Body of pancreas (tissue), 4 donors: Measurements from ENCODE around the gene ACAP2. TPM values are rescaled to one million over a fixed set of nuclear protein-coding genes. Genes with fewer than 3 reads are reported as not detected.

Source experiments
- ATAC-seq: fragments of 150-250 bp; one replicate; pipeline ENCODE4 v1.9.1; 2016
- DNase-seq, 4 donors: peaks; one replicate each; pipeline ENCODE4 v3.0.0-alpha.2; 2019
- H3K27ac ChIP-seq, 4 donors: fragments of 200-600 bp; sonication (generic); 1 replicate in 3 of 4; 2 replicates in 1 of 4; pipeline versions ENCODE4 v1.5.1 to v1.6.1; 2016 to 2019; ENCODE audit warnings: mild to moderate bottlenecking in 1 of 4, mixed read lengths in 1 of 4, moderate library complexity in 1 of 4
- H3K27me3 ChIP-seq, 2 donors: fragments of 200-600 bp; sonication (generic); one replicate each; pipeline ENCODE4 v1.6.0; 2016; ENCODE audit warnings: mild to moderate bottlenecking in 1 of 2
- H3K36me3 ChIP-seq, 2 donors: fragments of 200-600 bp; sonication (generic); replicated peaks in 1 of 2; 2 replicates each; pipeline ENCODE4 v1.5.1; 2016; ENCODE audit warnings: low read depth in 2 of 2; ENCODE audit not compliant: insufficient read depth in 1 of 2
- H3K4me1 ChIP-seq: fragments of 200-600 bp; sonication (generic); one replicate; pipeline ENCODE4 v1.6.0; 2016
- H3K4me3 ChIP-seq, 2 donors: fragments of 200-600 bp; sonication (generic); 1 replicate in 1 of 2; 2 replicates in 1 of 2; pipeline ENCODE4 v1.5.1; 2016 to 2019
- H3K9me3 ChIP-seq, 3 donors: fragments of 200-600 bp; sonication (generic); 1 replicate in 2 of 3; 2 replicates in 1 of 3; pipeline ENCODE4 v1.5.1; 2016
- CTCF ChIP-seq, 7 experiments: fragments of 450-650 bp in 4 of 7; fragments of 200-600 bp in 3 of 7; sonication (generic) in 3 of 7; IDR thresholded peaks; one replicate each; pipeline ENCODE4 v1.5.1; 2016 to 2019; ENCODE audit warnings: antibody characterized with exemption in 7 of 7
- POLR2A ChIP-seq, 3 donors: fragments of 450-650 bp; IDR thresholded peaks; one replicate each; pipeline ENCODE4 v1.6.1; 2016; ENCODE audit warnings: antibody characterized with exemption in 3 of 3, mild to moderate bottlenecking in 2 of 3
- WGBS, 2 donors: methylation state at CpG; one replicate each; pipeline ENCODE4 v1.1.5; 2017; 5-methylcytosine and 5-hydroxymethylcytosine counted together
- intact Hi-C: fragments of 100-400 bp; cut with DNase I; formaldehyde crosslinking; loops from one replicate; pipeline ENCODE4 v1.15.1; 2023
- total RNA-seq, 2 donors: library from RNA; depleted of rRNA; stranded (reverse); fragments of >200 nt; gene quantifications; one replicate each; pipeline ENCODE4 v1.1.0, GENCODE V29; 2016

Gene ACAP2
- total RNA-seq, 2 donors from 2014 or later, result 25.1 to 25.9 TPM

DNA sequence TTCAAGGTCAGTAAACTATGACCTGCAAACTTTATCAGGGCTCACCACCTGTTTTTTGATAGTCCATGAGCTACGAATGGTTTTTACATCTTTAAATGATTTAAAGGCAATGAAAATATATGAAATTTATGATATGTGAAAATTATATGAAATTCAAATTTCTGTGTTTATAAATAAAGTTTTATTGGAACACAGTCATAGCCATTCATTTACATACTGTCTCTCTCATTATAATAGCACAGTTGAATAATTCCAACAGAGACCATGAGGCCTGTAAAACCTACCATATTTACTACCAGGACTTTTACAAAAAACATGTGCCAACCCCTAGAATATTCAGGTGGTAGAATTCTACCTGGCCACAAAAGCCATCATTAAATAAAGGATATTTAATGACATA, 107.9 kb downstream of the ACAP2 start:
- 82 to 87% methylated on average over 1 of the region's 1 CpG for WGBS, 2 donors
- no peaks in the 10 kb centered on the region for H3K4me1 ChIP-seq
- H3K27me3 ChIP-seq, result no peaks in the 10 kb centered on the region
- no peak overlapping the region for H3K27ac ChIP-seq
- H3K9me3 ChIP-seq, result no peaks in the 10 kb centered on the region
- H3K4me3 ChIP-seq, result no peak overlapping the region
- H3K36me3 ChIP-seq, result no peaks in the 10 kb centered on the region
- intact Hi-C loops, result no loop called here
- no peak for ATAC-seq
- no peak for TF ChIP-seq POLR2A (IDR thresholded peaks at IDR 0.05)
- no peak for TF ChIP-seq CTCF (IDR thresholded peaks at IDR 0.05)
- no peak for DNase-seq

DNA sequence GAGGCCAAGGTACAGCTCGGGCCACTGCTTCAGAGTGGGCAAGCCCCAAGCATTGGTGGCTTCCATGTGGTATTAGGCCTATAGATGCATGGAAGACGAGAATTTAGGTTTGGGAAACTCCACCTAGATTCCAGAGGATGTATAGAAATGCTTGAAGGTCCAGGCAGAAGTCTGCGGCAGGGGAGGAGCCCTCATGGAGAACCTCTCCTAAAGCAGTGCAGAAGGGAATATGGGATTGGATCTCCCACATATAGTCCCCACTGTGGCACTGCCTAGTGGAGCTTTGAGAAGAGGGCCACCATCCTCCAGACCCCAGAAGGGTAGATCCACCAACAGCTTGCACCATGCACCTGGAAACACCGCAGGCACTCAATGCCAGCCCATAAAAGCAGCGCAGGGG, 123.8 kb downstream of the ACAP2 start:
- DNase-seq, result no peak
- Histone ChIP-seq H3K4me1 (no peaks in the 10 kb centered on the region), H3K27me3 (no peaks in the 10 kb centered on the region), H3K9me3 (peaks cover 0 to 9% (median 0%) of the 10 kb centered on the region in 3 donors), H3K36me3 (peaks cover 0 to 3% of the 10 kb centered on the region in 2 donors), H3K27ac (no peak overlapping the region), H3K4me3 (no peak overlapping the region)
- intact Hi-C loops, result no loop called here
- 85 to 95% methylated on average over 3 to 5 of the region's 5 CpGs for WGBS, 2 donors
- TF ChIP-seq POLR2A (IDR thresholded peaks at IDR 0.05), result no peak
- TF ChIP-seq CTCF (IDR thresholded peaks at IDR 0.05), result no peak
- ATAC-seq, result no peak

DNA sequence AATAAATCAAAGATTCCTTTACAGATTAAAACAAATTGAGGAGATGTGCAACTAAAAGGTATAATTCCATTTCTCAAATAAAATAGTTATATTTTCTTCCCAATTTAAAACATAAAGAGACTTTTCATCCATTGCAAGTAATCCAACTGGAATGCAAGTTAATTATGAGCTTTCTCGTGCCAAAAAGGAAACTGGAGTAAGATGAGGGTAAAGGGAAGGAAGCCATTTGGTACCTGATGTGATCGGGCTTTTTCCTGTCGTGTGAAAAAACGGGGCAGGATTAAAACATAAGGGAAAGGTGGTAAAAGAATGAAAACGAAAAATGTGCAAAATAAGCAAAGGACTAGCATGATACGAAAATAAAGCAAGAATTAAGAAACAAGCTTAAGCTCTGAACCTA, 130.1 kb downstream of the ACAP2 start:
- TF ChIP-seq POLR2A (IDR thresholded peaks at IDR 0.05), result no peak
- no peak for TF ChIP-seq CTCF (IDR thresholded peaks at IDR 0.05)
- DNase-seq (no peak), ATAC-seq (no peak)
- 70 to 75% methylated on average over 6 of the region's 6 CpGs for WGBS, 2 donors
- no peak overlapping the region for H3K27ac ChIP-seq
- H3K36me3 ChIP-seq, result no peaks in the 10 kb centered on the region
- no peaks in the 10 kb centered on the region for H3K4me1 ChIP-seq
- H3K27me3 ChIP-seq, result no peaks in the 10 kb centered on the region
- no peak overlapping the region for H3K4me3 ChIP-seq
- intact Hi-C loops, result no loop called here
- peaks cover 0 to 5% (median 0%) of the 10 kb centered on the region in 3 donors for H3K9me3 ChIP-seq

DNA sequence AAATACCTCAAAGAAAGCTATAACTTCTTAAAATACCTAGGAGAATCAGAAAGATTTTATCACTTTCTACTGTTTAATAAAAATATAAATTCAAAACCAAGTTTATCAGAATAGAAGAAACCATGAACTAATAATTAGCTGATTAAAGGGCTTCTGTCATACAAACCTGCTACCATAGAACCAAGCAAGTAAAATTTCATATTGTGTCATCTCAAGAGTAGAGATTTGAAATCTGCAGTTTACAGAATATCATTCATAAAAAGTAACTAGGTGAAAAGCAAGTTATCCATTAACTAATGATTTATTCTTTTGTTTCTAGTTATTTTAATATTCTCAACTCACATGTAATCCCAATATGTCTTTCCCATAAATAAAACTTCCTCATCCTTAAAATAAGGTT, 135.1 kb downstream of the ACAP2 start:
- no peaks in the 10 kb centered on the region for H3K9me3 ChIP-seq
- no peaks in the 10 kb centered on the region for H3K4me1 ChIP-seq
- H3K36me3 ChIP-seq, result peaks cover 0 to 2% of the 10 kb centered on the region in 2 donors
- DNase-seq (no peak), ATAC-seq (no peak)
- intact Hi-C loops, result no loop called here
- TF ChIP-seq POLR2A (IDR thresholded peaks at IDR 0.05), result no peak
- no peak for TF ChIP-seq CTCF (IDR thresholded peaks at IDR 0.05)
- H3K4me3 ChIP-seq, result no peak overlapping the region
- no peaks in the 10 kb centered on the region for H3K27me3 ChIP-seq
- H3K27ac ChIP-seq, result no peak overlapping the region

DNA sequence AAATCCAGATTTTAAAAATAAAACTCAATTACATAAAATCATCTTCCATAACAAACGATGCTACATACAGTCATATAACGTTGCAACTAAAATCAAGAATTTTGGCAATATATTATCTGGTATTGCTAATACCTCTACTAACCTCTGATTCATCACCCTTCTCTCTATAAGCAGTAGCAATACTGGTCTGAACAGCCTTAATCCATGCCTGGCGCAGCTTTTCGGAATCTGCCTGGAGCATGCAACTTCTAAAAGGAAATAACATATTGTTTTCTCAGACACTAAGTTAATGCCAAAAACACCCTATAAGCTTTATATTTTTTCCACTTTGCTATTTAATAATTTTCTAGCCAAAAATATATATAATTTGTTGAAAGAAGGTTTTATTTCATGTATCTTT, 136.5 kb downstream of the ACAP2 start:
- ATAC-seq, result no peak
- H3K36me3 ChIP-seq, result peaks cover 0 to 2% of the 10 kb centered on the region in 2 donors
- H3K4me1 ChIP-seq, result no peaks in the 10 kb centered on the region
- 93 to 98% methylated on average over 4 of the region's 4 CpGs for WGBS, 2 donors
- DNase-seq, result no peak
- H3K4me3 ChIP-seq, result no peak overlapping the region
- H3K27me3 ChIP-seq, result no peaks in the 10 kb centered on the region
- no peak for TF ChIP-seq CTCF (IDR thresholded peaks at IDR 0.05)
- TF ChIP-seq POLR2A (IDR thresholded peaks at IDR 0.05), result no peak
- H3K9me3 ChIP-seq, result no peaks in the 10 kb centered on the region
- no peak overlapping the region for H3K27ac ChIP-seq
- intact Hi-C loops, result no loop called here
